Lower lobe of right lung (tissue), 2 donors: ENCODE measurements around the gene GNL2. TPM values are rescaled to one million over a fixed set of nuclear protein-coding genes. Genes with fewer than 3 reads are reported as not detected.
A peak's percentile ranks its signal among the peaks of the same experiment; 100 is the strongest.

Experiments
- ATAC-seq, 2 donors: fragments of 200-7000 bp; cut with Tn5 transposase; one replicate each; pipeline ENCODE4 v1.9.1; 2020 to 2022; ENCODE audit warnings: mild to moderate bottlenecking in 2 of 2, moderate library complexity in 2 of 2
- DNase-seq: peaks from one replicate; pipeline ENCODE4 v3.0.0-alpha.2; 2020
- H3K27ac ChIP-seq: fragments of 200-600 bp; one replicate; pipeline ENCODE4 v1.8.0; 2022
- H3K27me3 ChIP-seq: fragments of 200-600 bp; one replicate; pipeline ENCODE4 v1.8.0; 2022; ENCODE audit warnings: low read depth
- H3K36me3 ChIP-seq: fragments of 200-600 bp; one replicate; pipeline ENCODE4 v1.8.0; 2022; ENCODE audit warnings: mild to moderate bottlenecking
- H3K4me1 ChIP-seq: fragments of 200-600 bp; one replicate; pipeline ENCODE4 v1.8.0; 2022
- H3K4me3 ChIP-seq: fragments of 200-600 bp; one replicate; pipeline ENCODE4 v1.8.0; 2022; ENCODE audit warnings: mild to moderate bottlenecking
- H3K9me3 ChIP-seq: fragments of 200-600 bp; one replicate; pipeline ENCODE4 v1.8.0; 2022
- intact Hi-C: fragments of 100-400 bp; cut with DNase I; formaldehyde crosslinking; loops from one replicate; pipeline ENCODE4 v1.11.0; 2022
- total RNA-seq: library from RNA; stranded (reverse); fragmentation: NEBNext Ultra II Directional; extraction: Animal tissue kit (Norgen Biotek cat#: 25700); gene quantifications from one replicate; pipeline ENCODE4 v1.2.1, GENCODE V29; 2021
- TF ChIP-seq, protein P1 (sequence below): fragments of 200-600 bp; IDR thresholded peaks from one replicate; pipeline ENCODE4 v1.8.0; 2022; ENCODE audit warnings: antibody characterized with exemption, mild to moderate bottlenecking
- donor health status: DM: no; HTN: yes; CAD: no; lungs with severe emphysema.

The GNL2 gene
- total RNA-seq, 1 donor from 2014 or later, result 37.5 TPM

DNA sequence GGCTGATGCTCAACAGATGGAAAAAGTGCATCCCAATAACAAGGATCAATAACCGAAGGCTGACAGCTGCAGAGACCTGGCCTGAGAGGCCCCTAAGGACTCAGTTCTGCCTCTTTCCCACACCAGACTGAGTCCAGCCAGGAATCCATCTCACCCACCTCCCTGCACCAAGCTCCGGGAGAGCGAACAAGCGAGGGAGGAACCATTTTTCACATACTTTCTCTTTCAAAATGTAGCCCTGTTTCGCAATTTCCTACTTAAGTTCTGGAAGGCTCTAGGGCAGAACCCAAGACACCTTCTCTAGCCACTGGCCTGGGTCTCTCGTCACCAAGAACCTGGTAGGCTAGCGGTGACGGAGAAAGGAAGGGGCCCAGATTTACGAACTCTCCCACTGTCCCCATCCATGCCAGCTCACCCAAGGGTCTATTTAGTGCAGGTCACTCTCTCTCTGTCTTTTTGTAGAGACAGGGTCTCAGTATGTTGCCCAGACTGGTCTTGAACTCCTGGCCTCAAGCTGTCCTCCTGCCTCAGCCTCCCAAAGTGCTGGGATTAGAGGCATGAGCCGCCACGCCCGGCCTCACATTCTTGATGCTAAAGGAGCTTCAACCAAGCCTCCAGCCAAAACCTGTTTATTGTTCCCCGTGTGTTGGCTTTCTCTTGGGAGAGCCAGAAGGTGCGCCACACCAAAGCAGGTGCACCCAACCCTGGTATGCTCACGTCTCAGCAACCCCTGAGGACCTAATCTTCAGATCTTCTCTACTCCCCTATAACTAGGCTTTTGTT, 10.9 kb upstream of the GNL2 start:
- H3K27me3 ChIP-seq, result no peaks in the 10 kb centered on the region
- intact Hi-C loops, result no loop called here
- peak; percentile 47 to 53 for ATAC-seq
- DNase-seq, result no peak
- TF ChIP-seq, protein P1, sequence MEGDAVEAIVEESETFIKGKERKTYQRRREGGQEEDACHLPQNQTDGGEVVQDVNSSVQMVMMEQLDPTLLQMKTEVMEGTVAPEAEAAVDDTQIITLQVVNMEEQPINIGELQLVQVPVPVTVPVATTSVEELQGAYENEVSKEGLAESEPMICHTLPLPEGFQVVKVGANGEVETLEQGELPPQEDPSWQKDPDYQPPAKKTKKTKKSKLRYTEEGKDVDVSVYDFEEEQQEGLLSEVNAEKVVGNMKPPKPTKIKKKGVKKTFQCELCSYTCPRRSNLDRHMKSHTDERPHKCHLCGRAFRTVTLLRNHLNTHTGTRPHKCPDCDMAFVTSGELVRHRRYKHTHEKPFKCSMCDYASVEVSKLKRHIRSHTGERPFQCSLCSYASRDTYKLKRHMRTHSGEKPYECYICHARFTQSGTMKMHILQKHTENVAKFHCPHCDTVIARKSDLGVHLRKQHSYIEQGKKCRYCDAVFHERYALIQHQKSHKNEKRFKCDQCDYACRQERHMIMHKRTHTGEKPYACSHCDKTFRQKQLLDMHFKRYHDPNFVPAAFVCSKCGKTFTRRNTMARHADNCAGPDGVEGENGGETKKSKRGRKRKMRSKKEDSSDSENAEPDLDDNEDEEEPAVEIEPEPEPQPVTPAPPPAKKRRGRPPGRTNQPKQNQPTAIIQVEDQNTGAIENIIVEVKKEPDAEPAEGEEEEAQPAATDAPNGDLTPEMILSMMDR, result no peak
- peak overlapping the region; percentile 66 for H3K27ac ChIP-seq
- peaks cover 18% of the 10 kb centered on the region for H3K4me1 ChIP-seq
- no peaks in the 10 kb centered on the region for H3K36me3 ChIP-seq
- no peaks in the 10 kb centered on the region for H3K9me3 ChIP-seq
- H3K4me3 ChIP-seq, result peak overlapping the region; percentile 32

DNA sequence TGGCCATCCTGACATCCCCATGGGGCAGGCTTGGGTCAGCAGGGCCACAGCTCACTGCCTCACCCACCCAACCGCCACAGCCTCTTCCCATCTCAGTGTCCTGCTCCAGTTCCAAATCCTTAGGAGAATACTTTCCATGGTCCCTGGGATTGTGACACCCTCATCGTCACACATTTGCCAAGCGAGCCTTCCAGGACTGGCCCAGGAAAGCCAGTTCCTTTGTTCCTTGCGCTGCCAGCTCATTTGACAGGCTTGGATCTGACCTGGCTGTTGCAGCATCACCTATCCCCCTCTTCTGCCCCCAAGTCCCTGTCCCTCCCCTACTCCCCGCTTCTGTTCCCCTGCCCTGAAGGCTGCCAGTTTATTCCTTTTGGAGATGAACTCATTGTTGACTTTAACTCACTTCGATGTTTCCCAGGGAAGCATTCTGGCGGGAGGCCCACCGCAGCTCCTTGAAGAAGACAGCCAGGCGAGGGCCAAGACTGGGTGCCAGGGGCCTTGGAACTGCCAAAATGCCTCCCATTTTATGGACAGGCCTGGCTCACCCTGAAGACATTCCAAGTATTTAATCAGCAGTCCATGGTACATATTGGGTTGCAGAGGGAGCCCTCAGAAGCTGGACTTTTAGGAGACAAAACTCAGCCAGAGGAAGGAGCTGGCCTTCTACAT, 10.2 kb upstream of the GNL2 start:
- Histone ChIP-seq H3K27ac (peak overlapping the region; percentile 66), H3K4me3 (peak overlapping the region; percentile 32), H3K4me1 (peaks cover 18% of the 10 kb centered on the region), H3K9me3 (no peaks in the 10 kb centered on the region), H3K36me3 (no peaks in the 10 kb centered on the region), H3K27me3 (no peaks in the 10 kb centered on the region)
- TF ChIP-seq, protein P1, result no peak
- peak in 1 of 2 donors; percentile 24 for ATAC-seq
- no peak for DNase-seq
- intact Hi-C loops, result no loop called here

DNA sequence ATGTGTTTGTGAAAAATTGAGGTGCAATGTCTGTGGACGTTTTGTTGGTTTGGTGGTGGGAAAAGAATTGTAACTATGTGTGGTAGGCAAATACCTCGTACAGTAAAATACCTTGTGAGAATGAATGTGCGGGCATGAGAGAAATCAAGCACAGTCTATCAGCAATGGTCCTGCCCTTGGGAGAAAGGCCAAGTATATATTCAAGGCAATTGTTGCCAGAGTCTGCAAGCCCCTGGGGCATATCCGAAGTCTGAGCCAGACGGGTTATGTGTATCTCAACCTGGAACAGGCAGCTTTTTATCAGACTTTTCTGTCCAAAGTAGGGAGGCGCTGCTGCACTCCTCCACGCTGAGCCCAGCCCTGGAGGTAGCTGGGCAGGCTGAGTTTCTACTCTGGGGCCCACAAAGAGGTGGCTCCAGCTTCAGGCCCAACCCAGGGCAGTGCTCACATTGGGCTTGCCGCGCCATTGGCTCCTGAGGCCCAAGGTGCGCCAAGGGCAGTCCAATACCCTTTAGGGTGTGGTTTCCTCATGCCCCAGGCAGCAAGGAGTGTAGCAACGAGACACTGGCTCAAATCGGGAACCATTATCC, 9.4 kb upstream of the GNL2 start:
- intact Hi-C loops, result no loop called here
- Histone ChIP-seq H3K4me1 (peaks cover 18% of the 10 kb centered on the region), H3K9me3 (no peaks in the 10 kb centered on the region), H3K27ac (peak overlapping the region; percentile 66), H3K27me3 (no peaks in the 10 kb centered on the region), H3K4me3 (no peak overlapping the region), H3K36me3 (no peaks in the 10 kb centered on the region)
- DNase-seq (no peak), ATAC-seq (peak; percentile 7 to 45)
- TF ChIP-seq, protein P1, result no peak

DNA sequence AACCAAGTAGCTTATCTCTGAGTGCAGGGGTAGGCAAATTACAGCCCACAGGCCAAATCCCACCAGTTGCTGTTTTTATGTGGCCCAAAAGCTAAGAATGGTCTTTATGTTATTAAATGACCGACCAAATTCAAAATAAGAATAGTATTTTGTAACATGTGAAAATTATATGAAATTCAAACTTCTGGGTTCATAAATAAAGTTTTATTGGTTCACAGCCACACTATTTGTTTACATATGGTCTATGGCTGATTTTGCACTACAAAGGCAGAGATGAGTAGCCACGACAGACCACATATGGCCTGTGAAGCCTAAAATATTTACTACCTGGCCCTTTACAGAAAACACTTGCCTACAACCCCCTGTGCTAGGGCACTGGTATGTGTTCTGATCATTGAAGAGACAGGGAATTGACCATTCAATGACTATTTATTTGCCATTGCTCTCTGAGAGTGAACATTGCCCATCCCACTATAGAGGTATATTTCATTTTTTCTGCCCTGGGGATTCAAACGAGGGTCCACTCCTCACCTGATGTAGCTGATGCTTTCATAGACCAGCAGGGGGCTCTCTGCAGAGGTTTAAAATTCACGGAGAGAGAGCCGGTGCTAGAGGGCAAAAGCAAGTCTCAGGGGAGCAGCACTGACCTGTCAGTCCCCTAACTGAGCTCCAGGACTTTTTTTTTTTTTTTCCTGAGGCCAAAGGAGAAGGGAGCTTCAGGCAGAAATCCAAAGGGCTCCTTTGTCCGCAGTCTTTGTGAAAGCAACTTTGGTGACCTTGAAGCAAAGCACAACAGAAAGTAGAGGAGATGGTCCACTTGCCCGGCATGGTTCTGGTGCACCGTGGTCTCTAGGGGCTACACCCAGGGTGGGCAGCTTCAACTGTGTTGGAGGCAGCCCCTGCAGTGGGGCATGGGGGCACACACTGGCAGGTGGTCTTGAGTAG, 7.3 kb upstream of the GNL2 start:
- intact Hi-C loops, result loop anchor here (5.0 kb wide), 1 partner anchor 79 kb away; no protein-coding TSS in a partner anchor
- no peaks in the 10 kb centered on the region for H3K36me3 ChIP-seq
- H3K4me1 ChIP-seq, result peaks cover 18% of the 10 kb centered on the region
- H3K27ac ChIP-seq, result no peak overlapping the region
- no peak overlapping the region for H3K4me3 ChIP-seq
- no peaks in the 10 kb centered on the region for H3K27me3 ChIP-seq
- TF ChIP-seq, protein P1, result peak; percentile 66
- no peak for DNase-seq
- ATAC-seq, result peak; percentile 56 to 58
- no peaks in the 10 kb centered on the region for H3K9me3 ChIP-seq

DNA sequence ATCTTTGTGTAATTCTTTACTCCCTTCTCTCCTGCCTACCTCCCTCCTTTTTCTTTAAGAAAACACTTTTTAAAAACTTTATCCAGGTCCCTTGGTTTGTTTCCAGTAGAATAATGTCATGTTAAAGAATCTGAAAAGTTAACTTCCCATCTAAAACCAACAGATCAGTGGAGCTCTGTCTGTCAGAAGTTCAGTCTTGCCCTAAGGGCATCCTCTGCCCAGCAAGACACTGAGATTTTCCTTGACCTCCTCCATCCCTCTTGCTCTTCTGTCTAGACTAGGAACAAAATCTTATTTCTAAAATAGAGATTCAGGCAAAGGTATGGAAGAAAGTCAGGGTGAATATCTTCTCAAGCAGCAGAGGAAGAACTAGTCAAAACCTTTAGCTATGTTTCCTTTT, 5.7 kb upstream of the GNL2 start:
- ATAC-seq, result no peak
- intact Hi-C loops, result loop anchor here (5.0 kb wide), 1 partner anchor 81 kb away; no protein-coding TSS in a partner anchor

More for the DNA sequence above, 5.7 kb upstream of the GNL2 start:
- H3K4me1 ChIP-seq, result peaks cover 10% of the 10 kb centered on the region
- H3K36me3 ChIP-seq, result no peaks in the 10 kb centered on the region
- H3K9me3 ChIP-seq, result no peaks in the 10 kb centered on the region
- TF ChIP-seq, protein P1, result no peak
- no peaks in the 10 kb centered on the region for H3K27me3 ChIP-seq
- no peak for DNase-seq
- no peak overlapping the region for H3K27ac ChIP-seq
- H3K4me3 ChIP-seq, result no peak overlapping the region
